GM21576 (cell line): ENCODE data around the gene ADGRG3.

Experiments
- ATAC-seq: cut with Tn5 transposase; IDR thresholded peaks from one replicate; pipeline ENCODE4 v1.9.1; 2021; ENCODE audit warnings: mild to moderate bottlenecking, moderate library complexity; ENCODE audit not compliant: unreplicated experiment

The ADGRG3 gene, protein sequence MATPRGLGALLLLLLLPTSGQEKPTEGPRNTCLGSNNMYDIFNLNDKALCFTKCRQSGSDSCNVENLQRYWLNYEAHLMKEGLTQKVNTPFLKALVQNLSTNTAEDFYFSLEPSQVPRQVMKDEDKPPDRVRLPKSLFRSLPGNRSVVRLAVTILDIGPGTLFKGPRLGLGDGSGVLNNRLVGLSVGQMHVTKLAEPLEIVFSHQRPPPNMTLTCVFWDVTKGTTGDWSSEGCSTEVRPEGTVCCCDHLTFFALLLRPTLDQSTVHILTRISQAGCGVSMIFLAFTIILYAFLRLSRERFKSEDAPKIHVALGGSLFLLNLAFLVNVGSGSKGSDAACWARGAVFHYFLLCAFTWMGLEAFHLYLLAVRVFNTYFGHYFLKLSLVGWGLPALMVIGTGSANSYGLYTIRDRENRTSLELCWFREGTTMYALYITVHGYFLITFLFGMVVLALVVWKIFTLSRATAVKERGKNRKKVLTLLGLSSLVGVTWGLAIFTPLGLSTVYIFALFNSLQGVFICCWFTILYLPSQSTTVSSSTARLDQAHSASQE

GRCh38 chr16:57668263-57668571, at the start of gene ADGRG3:
TSS of gene ADGRG3 (plus strand) at chr16:57668306. CDS start at chr16:57668348, 42 bp downstream.
- ATAC-seq = no peak

DNA sequence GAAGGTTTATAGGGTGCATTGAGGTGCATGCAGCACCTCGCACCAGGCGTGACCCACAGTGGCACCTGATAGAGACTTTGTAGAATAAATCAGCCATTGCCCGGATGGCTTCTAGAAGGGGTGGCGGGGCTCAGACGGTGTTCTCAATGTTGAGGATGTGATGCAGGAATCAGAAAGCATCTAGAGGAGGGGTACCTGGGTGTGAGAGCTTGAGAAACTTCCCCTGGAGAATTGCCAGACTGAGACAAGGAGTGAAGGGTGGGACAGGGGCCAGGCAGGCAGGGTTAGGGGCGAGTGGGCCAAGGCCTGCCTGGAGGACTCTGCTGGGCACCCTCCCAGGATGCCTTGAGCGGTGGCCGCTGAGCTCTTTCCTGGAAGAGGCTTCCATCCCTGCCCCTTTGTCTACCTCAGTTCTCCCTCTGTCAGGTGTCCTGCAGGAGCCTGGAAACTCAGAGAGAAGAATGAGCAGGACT, 48.9 kb upstream of the ADGRG3 start:
- ATAC-seq = no peak

DNA sequence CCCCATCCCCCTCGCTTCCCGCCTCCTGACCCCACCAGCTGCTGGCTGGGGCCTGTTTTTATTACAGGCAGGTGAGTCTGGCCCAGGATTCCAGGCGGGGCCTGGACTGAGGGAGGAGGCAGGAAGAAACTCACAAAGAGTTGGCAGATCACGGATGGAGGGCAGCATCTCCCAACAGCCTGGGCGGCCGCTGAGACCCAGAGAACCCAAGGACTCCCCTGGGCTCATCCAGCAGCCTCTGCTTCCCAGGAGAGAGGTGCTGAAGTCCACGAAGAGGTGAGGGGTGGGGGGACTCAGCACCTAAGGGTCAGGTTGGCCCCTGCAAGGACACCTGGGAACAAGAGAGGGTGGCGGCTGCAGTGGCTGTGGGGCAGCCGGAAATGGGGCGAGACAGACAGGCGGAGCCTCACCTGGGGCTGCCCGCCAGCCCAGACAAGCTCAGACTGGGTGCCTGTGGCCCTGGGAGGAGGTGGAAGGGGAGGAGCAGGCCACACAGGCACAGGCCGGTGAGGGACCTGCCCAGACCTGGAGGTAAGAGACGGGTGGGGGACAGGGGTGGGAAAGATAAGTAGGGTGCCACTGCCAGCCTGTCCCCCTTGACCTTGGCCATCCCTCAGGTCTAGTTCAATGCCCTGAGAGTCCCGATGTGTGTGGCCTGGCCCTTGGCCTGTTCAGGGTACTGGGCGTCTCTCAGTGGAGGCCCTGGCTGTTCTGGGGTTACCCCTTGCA, 48.3 kb upstream of the ADGRG3 start:
- ATAC-seq = no peak

GRCh38 chr16:57620335-57621231, 47.5 kb upstream of the ADGRG3 start:
- ATAC-seq = no peak

DNA sequence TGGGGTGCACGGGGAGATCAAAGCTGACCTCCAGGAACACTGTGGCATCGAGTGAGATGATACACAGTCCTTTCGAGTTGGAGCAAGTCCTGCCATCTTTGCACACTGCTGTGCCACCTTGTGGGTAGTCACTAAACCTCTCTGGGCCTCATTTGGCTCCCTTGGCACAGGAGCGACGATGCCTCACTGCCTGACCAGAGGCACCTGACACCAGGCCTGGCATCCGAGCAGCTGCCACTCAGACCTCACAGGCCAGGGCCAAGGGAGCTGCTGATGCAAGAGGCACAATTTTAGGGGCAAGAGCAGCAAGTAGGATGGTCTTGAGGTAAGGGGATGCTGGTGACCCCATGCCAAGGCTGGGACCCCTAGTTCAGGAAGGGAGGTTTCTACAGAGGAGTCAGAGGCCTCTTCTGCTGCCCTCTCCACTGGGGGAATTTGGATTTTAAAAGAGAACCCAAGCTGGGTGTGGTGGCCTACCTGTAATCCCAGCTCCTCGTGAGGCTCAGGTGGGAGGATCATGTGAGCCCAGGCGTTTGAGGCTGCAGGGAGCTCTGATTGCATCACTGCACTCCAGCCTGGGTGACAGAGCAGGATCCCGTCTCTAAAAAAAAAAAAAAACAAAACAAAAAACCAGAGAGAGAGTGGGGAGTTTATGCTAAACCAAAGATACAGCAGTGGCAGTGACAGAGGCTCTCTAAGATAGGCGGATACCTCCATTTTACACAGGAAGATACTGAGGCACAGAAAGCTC, 46.4 kb upstream of the ADGRG3 start:
- ATAC-seq = no peak

- no peak for ATAC-seq
These were observed 45.5 kb upstream of the ADGRG3 start for GRCh38 chr16:57622361-57623250.

GRCh38 chr16:57623251-57624043, 44.7 kb upstream of the ADGRG3 start:
- no peak for ATAC-seq

GRCh38 chr16:57624044-57624688, 43.9 kb upstream of the ADGRG3 start:
- no peak for ATAC-seq

- no peak for ATAC-seq
These were observed 43.2 kb upstream of the ADGRG3 start for GRCh38 chr16:57624806-57625500.

GRCh38 chr16:57626420-57627170, 41.5 kb upstream of the ADGRG3 start:
- no peak for ATAC-seq

DNA sequence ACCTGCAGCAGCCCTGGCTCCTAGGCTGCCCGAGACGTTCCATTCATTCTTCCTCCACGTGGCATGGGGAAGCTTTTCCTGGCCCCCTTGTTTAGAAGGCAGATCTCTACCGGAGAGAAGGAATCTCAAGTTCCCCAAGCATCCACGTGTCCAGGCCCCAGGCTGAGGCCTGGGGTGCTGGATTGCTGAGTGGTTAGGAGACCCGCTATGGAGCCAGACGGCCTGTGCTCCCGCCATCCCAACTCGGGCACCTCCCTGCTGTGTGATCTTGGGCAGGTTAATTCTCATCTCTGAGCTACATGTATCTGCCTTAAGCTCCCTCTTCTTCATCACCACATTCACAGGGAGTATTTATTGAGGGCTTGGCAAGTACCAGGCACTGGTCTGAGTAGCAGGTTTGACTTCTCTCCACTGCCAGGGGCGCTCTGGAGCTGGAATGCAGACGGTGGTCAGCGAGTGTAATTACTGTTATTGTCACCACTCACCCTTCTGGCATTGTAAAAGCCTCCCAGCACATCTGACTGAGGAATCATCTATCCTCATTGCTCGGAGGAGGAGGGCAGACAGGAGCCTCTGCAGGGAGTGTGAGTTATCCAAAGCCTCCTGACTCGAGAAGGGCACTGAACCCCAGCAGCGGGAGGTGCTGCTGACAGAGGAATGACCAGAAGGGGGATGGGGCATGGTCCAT, 40.8 kb upstream of the ADGRG3 start:
- no peak for ATAC-seq

DNA sequence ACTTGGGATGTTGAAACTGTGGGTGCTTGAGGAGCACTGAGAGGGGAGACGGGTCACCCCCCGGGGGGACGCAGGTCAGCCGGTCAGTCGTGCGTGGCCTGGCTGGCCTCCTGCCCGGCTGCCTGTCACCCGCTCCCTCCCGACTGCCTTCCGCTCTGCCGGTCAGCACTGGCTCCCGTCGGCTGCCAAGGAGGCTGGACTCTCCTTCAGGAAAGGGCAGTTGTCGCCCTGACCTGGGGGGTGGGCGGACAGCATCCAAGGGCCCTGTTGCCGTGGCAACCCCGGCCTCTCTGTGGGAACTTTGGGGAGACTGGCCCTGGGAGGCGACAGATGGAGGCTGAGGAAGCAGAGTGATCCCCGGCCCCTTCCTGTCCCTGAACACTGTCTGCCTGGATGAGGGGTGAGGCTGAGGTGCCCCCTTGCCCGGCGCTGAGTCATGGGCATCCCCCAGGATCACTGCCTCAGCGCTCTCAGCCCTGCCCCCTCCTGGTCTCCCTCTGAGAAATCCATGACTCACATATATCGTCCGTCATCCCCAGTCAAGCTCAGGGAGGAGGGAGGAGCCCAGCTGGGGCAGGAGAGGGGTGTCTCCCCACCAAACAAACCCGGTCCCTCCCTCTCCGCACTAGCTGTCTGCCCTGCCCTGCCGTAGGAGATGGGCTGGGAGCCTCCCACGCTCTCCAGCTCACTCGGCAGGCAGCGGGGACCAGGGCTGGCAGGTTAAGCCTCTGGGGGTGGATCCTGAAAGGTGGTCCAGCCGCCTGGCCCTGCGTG, 39.9 kb upstream of the ADGRG3 start, which contains the start of gene ADGRG1:
TSS of gene ADGRG1 (plus strand) at position 623 of the 774 bp plus-strand sequence. CDS start 21,658 bp downstream, outside the sequence.
- ATAC-seq = no peak

DNA sequence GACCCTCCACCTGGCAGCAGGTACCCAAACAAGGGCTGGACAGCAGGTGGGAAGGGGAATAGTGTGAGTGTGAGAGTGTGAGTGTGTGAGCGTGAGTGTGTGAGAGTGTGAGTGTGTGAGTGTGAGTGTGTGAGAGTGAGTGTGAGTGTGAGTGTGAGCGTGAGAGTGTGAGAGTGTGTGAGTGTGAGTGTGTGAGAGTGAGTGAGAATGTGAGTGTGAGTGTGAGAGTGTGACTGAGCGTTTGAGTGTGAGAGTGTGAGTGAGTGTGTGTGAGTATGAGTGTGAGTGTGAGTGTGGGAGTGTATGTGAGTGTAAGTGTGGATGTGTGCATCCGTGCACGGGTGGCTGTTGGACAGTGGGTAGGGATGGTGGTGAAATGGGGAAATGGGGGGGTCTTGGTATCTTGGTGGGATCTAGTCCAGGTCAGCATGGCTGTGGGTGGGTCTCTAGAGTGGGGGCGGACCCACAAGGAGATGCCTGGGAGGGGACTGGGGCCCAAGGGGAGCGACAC, 39.3 kb upstream of the ADGRG3 start:
- ATAC-seq = no peak

- ATAC-seq = no peak
These were observed 38.3 kb upstream of the ADGRG3 start for GRCh38 chr16:57629516-57630406.
